ENCODE results near the gene TMEM176A. TPM values are rescaled to one million over a fixed set of nuclear protein-coding genes. Genes with fewer than 3 reads are reported as not detected.
A peak's percentile ranks its signal among the peaks of the same experiment; 100 is the strongest.

The TMEM176A gene, protein sequence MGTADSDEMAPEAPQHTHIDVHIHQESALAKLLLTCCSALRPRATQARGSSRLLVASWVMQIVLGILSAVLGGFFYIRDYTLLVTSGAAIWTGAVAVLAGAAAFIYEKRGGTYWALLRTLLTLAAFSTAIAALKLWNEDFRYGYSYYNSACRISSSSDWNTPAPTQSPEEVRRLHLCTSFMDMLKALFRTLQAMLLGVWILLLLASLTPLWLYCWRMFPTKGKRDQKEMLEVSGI
- polyA plus RNA-seq (not detected in 2 replicates), polyA minus RNA-seq (not detected in 2 replicates)

DNA sequence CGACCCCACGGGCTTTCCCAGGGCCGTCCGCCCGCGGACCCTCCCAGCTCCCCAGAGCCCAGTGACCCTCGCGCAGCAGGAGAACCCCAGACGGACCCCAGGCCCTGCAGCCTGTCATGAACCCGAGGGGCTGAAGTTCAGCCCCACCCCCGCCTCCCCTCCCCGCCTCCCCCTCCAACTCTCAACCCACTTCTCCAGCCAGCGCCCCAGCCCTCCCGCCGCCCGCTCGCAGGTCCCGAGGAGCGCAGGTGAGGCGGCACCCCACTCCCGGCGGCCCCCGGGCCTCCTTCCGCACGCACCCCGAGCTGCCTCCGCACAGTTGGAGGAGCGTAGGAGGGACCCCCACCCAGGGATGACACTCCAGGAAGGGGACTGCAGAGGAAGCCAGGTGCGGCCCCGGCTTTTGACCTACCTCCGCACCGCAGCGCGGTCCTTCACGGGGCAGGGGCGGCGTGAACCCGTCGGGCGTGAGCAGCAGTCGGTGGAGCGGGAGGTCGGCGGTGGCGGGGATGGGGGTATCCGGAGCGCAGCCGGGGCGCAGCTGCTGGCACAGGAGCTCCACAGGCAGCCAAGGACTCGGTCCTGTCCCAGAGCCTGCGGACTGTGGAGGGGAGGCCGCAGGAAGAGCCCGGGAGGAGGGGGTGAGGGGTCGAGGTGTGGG is at the start of gene TMEM176A:
TSS of gene TMEM176A (plus strand) at position 189 of the 661 bp plus-strand sequence. CDS start 782 bp downstream, outside the sequence.
- Histone ChIP-seq H2AFZ (ENCODE audit: low read depth, low read length) (no peak within 1 kb of the TSS), H3K27ac (ENCODE audit: low read length) (no peak within 1 kb of the TSS)

DNA sequence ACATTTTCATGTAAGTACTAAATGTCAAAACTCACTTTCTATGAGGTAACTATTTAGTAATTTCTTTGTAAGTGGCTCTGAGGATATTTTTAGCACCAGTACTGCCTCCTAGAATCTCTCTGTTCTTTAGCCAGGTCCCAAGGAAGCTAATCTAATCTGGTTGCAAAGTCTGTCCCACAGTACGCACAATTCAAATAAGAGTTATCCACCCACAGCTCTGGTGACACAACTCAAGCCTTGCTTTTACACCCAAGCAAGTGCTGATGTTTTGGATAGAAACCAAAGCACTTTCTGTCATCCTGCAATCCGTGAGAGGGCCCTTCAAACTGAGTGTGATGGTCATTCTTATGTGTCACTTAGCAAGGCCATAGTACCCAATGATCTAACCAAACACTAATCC is 48.9 kb upstream of the TMEM176A start:
- no peaks in the 10 kb centered on the region for H3F3A ChIP-seq (ENCODE audit: insufficient read depth, low read length, poor library complexity, severe bottlenecking)
- no peaks in the 10 kb centered on the region for H3K79me2 ChIP-seq (replicated peaks; ENCODE audit: insufficient read depth, low read length)
- no peaks in the 10 kb centered on the region for H3K9me3 ChIP-seq (ENCODE audit: low read length)
- H3K36me3 ChIP-seq (ENCODE audit: insufficient read depth, low read length), result no peaks in the 10 kb centered on the region
- H2AFZ ChIP-seq (ENCODE audit: low read depth, low read length), result no peak overlapping the region
- no peak overlapping the region for H3K9ac ChIP-seq (ENCODE audit: low read length)
- H4K20me1 ChIP-seq (ENCODE audit: insufficient read depth), result no peaks in the 10 kb centered on the region
- H3K27me3 ChIP-seq (ENCODE audit: insufficient read depth, low read depth, low read length), result no peaks in the 10 kb centered on the region
- H3K4me2 ChIP-seq (ENCODE audit: low read length), result no peak overlapping the region
- no peak overlapping the region for H3K4me3 ChIP-seq (ENCODE audit: low read length)
- H3K9me2 ChIP-seq (ENCODE audit: insufficient read depth, low read length), result no peaks in the 10 kb centered on the region
- H3K27ac ChIP-seq (ENCODE audit: low read length), result no peak overlapping the region
- TF ChIP-seq, protein P1, sequence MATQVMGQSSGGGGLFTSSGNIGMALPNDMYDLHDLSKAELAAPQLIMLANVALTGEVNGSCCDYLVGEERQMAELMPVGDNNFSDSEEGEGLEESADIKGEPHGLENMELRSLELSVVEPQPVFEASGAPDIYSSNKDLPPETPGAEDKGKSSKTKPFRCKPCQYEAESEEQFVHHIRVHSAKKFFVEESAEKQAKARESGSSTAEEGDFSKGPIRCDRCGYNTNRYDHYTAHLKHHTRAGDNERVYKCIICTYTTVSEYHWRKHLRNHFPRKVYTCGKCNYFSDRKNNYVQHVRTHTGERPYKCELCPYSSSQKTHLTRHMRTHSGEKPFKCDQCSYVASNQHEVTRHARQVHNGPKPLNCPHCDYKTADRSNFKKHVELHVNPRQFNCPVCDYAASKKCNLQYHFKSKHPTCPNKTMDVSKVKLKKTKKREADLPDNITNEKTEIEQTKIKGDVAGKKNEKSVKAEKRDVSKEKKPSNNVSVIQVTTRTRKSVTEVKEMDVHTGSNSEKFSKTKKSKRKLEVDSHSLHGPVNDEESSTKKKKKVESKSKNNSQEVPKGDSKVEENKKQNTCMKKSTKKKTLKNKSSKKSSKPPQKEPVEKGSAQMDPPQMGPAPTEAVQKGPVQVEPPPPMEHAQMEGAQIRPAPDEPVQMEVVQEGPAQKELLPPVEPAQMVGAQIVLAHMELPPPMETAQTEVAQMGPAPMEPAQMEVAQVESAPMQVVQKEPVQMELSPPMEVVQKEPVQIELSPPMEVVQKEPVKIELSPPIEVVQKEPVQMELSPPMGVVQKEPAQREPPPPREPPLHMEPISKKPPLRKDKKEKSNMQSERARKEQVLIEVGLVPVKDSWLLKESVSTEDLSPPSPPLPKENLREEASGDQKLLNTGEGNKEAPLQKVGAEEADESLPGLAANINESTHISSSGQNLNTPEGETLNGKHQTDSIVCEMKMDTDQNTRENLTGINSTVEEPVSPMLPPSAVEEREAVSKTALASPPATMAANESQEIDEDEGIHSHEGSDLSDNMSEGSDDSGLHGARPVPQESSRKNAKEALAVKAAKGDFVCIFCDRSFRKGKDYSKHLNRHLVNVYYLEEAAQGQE (IDR thresholded peaks at IDR 0.05; ENCODE audit: borderline replicate concordance), result no peak
- TF ChIP-seq SMC3 (conservative IDR thresholded peaks at IDR 0.05; ENCODE audit: poor library complexity) (no peak), MXI1 (conservative IDR thresholded peaks at IDR 0.05; ENCODE audit: poor library complexity, severe bottlenecking) (no peak), TAF1 (IDR thresholded peaks at IDR 0.05; ENCODE audit: low read depth) (no peak), RAD21 (conservative IDR thresholded peaks at IDR 0.05) (no peak), EP300 (conservative IDR thresholded peaks at IDR 0.05; ENCODE audit: poor library complexity, severe bottlenecking) (no peak)
- TF ChIP-seq, protein P2, sequence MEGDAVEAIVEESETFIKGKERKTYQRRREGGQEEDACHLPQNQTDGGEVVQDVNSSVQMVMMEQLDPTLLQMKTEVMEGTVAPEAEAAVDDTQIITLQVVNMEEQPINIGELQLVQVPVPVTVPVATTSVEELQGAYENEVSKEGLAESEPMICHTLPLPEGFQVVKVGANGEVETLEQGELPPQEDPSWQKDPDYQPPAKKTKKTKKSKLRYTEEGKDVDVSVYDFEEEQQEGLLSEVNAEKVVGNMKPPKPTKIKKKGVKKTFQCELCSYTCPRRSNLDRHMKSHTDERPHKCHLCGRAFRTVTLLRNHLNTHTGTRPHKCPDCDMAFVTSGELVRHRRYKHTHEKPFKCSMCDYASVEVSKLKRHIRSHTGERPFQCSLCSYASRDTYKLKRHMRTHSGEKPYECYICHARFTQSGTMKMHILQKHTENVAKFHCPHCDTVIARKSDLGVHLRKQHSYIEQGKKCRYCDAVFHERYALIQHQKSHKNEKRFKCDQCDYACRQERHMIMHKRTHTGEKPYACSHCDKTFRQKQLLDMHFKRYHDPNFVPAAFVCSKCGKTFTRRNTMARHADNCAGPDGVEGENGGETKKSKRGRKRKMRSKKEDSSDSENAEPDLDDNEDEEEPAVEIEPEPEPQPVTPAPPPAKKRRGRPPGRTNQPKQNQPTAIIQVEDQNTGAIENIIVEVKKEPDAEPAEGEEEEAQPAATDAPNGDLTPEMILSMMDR (IDR thresholded peaks at IDR 0.05; ENCODE audit: poor library complexity, severe bottlenecking), result no peak

More for the DNA sequence above, at the start of gene TMEM176A:
- Histone ChIP-seq H3K36me3 (ENCODE audit: insufficient read depth, low read length) (no peaks in the 10 kb centered on the region), H4K20me1 (ENCODE audit: insufficient read depth) (no peaks in the 10 kb centered on the region), H3K4me3 (ENCODE audit: low read length) (peak within 1 kb of the TSS; percentile 53), H3K27me3 (ENCODE audit: insufficient read depth, low read depth, low read length) (peaks cover 40% of the 10 kb centered on the region), H3K79me2 (replicated peaks; ENCODE audit: insufficient read depth, low read length) (no peaks in the 10 kb centered on the region), H3F3A (ENCODE audit: insufficient read depth, low read length, poor library complexity, severe bottlenecking) (no peaks in the 10 kb centered on the region), H3K4me2 (ENCODE audit: low read length) (no peak within 1 kb of the TSS), H3K9me2 (ENCODE audit: insufficient read depth, low read length) (no peaks in the 10 kb centered on the region), H3K9ac (ENCODE audit: low read length) (no peak within 1 kb of the TSS), H3K9me3 (ENCODE audit: low read length) (no peaks in the 10 kb centered on the region)
- TF ChIP-seq EP300 (conservative IDR thresholded peaks at IDR 0.05; ENCODE audit: poor library complexity, severe bottlenecking), result no peak
- no peak for TF ChIP-seq EZH2 (IDR thresholded peaks at IDR 0.05; ENCODE audit: borderline replicate concordance, insufficient read depth, low read length, poor library complexity, severe bottlenecking)
- no peak for TF ChIP-seq POLR2AphosphoS5 (IDR thresholded peaks at IDR 0.05)
- TF ChIP-seq MXI1 (conservative IDR thresholded peaks at IDR 0.05; ENCODE audit: poor library complexity, severe bottlenecking), result no peak
- TF ChIP-seq, protein P2 (IDR thresholded peaks at IDR 0.05; ENCODE audit: poor library complexity, severe bottlenecking), result no peak
- no peak for TF ChIP-seq SMC3 (conservative IDR thresholded peaks at IDR 0.05; ENCODE audit: poor library complexity)
- TF ChIP-seq, protein P1 (IDR thresholded peaks at IDR 0.05; ENCODE audit: borderline replicate concordance), result no peak
- no peak for TF ChIP-seq RAD21 (conservative IDR thresholded peaks at IDR 0.05)
- no peak for TF ChIP-seq TAF1 (IDR thresholded peaks at IDR 0.05; ENCODE audit: low read depth)
